ENCODE results near the gene APOC1.
"Not testable (repeated sequence)": the region's sequence is repeated elsewhere in the genome, so short reads cannot be mapped to it uniquely, and the experiment has no call there.

APOC1 gene

GRCh38 chr19:44914433-44915206 lies at the start of gene APOC1:
APOC1 (plus strand) TSS chr19:44914608; CDS start chr19:44914892, 284 bp downstream.
- peak; percentile 15 to 72 (median 48) for DNase-seq

GRCh38 chr19:44865196-44865767 lies 49.1 kb upstream of the APOC1 start:
- peak in 3 of 14 donors; percentile 16 to 46 (median 34) for DNase-seq

DNA sequence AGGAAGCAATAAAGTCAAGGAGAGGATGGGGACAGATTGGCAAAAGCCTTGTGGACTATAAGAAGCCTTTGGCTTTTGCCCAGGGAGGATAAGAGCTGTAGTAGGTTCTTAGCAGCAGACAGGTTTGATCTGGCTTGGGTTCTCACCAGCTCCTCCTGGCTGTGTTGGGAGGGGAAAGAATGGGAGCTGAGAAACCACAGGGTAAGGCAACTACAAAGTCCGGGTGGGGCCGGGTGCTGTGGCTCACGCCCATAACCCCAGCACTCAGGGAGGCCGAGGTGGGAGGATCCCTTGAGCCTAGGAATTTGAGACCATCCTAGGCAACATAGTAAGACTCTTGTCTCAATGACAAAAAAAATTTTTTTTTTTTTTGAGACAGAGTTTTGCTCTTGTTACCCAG lies 47.7 kb upstream of the APOC1 start:
- DNase-seq: no peak

GRCh38 chr19:44867578-44867977 lies 46.8 kb upstream of the APOC1 start:
- no peak for DNase-seq

DNA sequence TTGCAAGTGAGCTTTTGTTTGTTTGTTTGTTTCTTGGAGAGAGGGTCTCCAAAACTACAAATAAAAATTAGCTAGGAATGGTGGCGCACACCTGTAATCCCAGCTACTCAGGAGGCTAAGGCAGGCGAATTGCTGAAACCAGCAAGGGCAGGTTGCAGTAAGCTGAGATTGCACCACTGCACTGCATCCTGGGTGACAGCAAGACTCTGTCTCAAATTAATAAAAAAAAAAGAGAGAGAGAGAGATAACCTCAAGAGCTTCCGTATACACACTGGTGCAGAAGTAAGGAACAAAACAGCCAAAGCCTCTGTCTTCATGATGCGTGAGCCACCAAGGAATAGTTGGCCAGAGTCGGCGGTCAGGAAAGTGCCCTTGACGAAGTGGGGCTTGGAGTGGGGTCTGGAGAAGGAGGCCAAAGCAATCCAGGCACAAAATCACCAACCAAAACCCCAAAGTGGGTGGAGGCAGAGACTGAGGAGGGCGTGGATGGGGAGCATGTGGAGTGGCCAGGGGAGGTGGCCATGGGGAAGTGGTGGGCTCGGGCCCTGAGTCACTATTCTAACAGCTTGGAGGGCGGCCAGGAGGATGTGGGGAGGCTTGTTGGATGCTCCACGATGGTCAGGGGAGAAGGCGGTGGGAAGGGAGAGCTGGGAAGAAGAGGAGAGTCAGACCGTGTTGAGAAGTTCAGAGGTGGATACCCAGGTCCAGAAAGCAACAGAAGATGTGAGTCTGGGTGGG lies 44.5 kb upstream of the APOC1 start:
- peak in 4 of 14 donors; percentile 7 to 43 (median 17) for DNase-seq

- DNase-seq: no peak
Observed at GRCh38 chr19:44871809-44872208, 42.6 kb upstream of the APOC1 start.

- no peak for DNase-seq
Observed at GRCh38 chr19:44872661-44873060, 41.7 kb upstream of the APOC1 start.

- DNase-seq: no peak
Observed at GRCh38 chr19:44874317-44874716, 40.1 kb upstream of the APOC1 start.

- no peak for DNase-seq
Observed at GRCh38 chr19:44875666-44876451, 38.5 kb upstream of the APOC1 start.

GRCh38 chr19:44876930-44877535 lies 37.4 kb upstream of the APOC1 start:
- DNase-seq: no peak

DNA sequence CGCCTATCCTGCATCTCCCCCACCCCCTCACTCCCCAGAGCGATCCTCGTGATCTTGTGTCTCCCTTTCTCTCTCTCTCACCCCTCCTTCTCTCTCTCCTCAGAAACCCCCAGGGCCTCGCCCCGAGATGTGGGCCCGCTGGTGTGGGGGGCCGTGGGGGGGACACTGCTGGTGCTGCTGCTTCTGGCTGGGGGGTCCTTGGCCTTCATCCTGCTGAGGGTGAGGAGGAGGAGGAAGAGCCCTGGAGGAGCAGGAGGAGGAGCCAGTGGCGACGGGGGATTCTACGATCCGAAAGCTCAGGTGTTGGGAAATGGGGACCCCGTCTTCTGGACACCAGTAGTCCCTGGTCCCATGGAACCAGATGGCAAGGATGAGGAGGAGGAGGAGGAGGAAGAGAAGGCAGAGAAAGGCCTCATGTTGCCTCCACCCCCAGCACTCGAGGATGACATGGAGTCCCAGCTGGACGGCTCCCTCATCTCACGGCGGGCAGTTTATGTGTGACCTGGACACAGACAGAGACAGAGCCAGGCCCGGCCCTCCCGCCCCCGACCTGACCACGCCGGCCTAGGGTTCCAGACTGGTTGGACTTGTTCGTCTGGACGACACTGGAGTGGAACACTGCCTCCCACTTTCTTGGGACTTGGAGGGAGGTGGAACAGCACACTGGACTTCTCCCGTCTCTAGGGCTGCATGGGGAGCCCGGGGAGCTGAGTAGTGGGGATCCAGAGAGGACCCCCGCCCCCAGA lies 36.1 kb upstream of the APOC1 start:
- DNase-seq: no peak

DNA sequence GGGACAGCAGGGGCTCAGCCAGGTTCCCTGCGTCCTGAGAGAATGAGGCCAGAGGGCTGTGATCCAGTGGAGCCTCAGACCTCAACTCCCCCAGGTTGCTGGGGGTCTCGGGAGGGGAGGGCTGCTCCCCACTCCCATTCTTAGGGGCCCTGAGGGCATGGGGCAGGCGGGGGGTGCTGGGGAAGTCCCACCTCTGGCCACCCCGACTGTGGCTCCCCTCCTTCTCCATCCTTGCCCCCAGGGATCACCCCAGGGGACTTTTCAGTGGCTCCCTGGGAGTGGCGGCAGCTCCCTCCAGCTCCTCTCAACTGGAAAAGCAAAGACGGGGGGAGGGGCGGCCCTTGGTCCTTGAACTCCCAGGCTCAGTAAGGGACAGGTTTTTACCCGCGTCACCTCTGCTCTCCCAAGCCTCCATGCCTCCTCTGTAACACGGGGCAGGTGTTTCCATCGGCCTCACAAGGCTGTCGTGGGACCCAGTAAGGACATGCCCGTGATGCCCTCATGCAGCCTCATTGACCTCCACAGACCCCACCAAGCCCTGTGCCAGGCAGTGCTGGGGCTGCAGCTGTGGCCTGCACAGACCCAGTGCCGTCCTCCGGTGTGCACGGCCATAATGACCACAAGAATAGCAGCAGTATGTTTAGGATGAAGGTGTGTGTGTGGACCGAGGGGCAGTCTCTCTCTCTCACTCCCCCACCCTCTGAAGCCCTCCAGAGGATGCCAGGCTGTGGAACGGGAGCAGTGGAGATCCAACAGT lies 34.9 kb upstream of the APOC1 start:
- no peak for DNase-seq

- DNase-seq: no peak
Observed at GRCh38 chr19:44882063-44882462, 32.3 kb upstream of the APOC1 start.

DNA sequence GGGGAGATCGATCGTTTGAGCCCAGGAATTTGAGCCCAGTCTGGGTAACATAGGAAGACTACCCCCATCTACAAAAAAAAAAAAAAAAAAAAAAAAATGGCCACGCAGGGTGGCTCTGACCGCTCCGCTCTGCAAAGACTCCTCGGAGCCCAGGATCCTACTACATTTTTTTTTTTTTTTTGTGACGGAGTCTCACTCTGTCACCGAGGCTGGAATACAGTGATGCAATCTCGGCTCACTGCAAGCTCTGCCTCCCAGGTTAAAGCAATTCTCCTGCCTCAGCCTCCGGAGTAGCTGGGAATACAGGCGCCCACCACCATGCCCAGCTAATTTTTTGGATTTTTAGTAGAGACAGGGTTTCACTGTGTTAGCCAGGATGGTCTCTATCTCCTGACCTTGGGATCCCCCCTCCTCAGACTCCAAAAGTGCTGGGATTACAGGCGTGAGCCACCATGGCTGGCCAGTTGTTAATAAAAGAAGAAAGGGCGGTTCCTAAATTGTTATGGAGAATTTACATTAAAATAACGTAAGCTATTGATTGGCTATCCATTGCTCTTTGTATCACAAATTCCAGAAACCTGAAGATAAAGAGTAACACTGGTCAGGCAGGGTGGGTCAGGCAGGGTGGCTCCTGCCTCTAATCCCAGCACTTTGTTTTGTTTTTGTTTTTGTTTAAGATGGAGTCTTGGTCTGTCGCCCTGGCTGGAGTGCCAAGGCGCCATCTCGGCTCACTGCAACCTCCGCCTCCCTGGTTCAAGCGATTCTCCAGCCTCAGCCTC lies 31.6 kb upstream of the APOC1 start:
- DNase-seq: not testable (repeated sequence)

DNA sequence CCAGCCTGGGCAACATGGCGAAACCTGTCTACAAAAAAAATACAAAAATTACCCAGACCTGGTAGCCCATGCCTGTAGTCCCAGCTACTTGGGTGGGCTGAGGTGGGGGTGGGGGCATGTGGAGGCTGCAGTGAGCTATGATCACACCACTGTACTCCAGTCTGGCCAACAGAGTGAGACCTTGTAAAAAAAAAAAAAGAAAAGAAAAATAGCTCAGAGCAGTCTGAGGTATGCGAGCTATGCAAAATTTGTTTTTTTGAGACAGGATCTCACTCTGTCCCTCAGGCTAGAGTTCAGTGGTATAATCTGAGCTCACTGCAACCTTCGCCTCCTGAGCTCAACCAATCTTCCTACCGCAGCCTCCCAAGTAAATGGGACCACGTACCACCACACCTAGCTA lies 30.5 kb upstream of the APOC1 start:
- no peak for DNase-seq

- DNase-seq: no peak
Observed at GRCh38 chr19:44884566-44884965, 29.8 kb upstream of the APOC1 start.

DNA sequence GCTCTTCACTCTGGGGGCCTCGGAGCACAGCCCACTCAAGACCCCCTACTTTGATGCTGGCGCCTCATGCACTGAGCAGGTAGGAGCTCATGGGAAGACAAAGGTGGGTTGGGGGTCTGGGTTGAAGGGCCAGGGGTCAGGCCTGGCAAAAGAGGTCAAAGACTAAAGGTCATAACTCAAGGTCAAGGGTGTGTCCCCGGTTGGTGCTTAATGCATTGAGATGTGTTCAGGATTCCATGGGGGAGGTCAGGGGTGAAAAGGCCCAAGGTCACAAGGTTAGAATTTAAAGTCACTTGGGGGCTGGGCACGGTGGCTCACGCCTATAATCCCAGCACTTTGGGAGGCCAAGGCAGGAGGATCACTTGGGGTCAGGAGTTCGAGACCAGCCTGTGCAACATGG lies 28.3 kb upstream of the APOC1 start:
- no peak for DNase-seq

GRCh38 chr19:44887648-44888047 lies 26.8 kb upstream of the APOC1 start:
- DNase-seq: no peak

DNA sequence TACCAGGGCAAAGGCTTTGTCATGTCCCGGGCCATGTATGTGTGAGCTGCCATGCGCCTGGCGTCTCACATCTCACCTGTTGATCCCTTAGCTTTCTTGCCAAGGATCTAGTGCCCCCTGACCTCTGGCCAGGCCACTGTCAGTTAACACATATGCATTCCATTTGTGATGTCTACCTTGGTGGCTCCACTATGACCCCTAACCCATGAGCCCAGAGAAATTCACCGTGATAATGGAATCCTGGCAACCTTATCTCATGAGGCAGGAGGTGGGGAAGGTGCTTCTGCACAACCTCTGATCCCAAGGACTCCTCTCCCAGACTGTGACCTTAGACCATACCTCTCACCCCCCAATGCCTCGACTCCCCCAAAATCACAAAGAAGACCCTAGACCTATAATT lies 26.1 kb upstream of the APOC1 start:
- not testable (repeated sequence) for DNase-seq

DNA sequence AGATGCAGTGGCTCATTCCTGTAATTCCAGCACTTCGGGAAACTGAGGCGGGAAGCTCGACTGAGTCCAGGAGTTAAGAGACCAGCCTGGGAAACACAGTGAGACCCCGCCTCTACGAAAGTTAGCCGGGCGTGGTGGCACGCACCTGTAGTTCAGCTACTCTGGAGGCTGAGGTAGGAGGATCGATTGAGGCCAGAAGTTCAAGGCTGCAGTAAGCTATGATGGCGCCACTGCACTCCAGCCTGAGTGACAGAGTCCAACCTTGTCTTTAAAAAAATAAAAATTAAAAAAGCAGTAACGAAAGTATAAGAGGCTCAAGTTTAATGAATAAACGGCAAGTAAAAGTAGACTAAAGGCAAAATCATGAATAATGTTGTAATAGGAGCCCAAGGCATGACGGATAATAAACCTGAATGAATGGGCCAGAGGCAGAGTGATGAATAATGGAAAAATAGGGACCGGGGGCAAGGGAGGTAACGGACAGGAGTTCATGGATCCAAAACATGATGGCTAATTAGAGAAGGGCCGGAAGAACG lies 24.5 kb upstream of the APOC1 start:
- DNase-seq: no peak
